ENCODE data around the gene CDC14A.
"Not testable (repeated sequence)": the region's sequence is repeated elsewhere in the genome, so short reads cannot be mapped to it uniquely, and the experiment has no call there.

The CDC14A gene

DNA sequence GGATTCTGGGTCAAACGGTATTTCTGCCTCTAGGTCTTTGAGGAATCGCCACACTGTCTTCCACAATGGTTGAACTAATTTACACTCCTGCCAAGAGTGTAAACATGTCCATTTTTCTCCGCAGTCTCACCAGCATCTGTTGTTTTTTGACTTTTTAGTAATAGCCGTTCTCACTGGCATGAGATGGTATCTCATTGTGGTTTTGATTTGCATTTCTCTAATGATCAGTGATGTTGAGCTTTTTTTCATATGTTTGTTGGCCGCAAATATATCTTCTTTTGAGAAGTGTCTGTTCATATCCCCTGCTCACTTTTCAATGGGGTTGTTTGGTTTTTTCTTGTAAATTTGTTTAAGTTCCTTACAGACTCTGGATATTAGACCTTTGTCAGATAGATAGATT is 53.6 kb downstream of the CDC14A start:
- not testable (repeated sequence) for DNase-seq (ENCODE audit: low read depth)

DNA sequence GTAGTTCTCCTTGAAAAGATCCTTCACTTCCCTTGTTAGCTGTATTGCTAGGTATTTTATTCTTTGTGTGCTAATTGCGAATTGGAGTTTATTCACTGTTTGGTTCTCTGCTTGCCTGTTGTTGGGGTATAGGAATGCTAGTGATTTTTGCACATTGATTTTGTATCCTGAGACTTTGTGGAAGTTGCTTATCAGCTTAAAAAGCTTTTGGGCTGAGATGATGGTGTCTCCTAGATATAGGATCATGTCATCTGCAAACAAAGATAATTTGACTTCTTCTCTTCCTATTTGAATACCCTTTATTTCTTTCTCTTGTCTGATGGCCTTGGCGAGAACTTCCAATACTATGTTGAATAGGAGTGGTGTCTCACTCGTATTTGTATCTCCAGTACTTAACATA is 55.1 kb downstream of the CDC14A start:
- DNase-seq (ENCODE audit: low read depth) = not testable (repeated sequence)

DNA sequence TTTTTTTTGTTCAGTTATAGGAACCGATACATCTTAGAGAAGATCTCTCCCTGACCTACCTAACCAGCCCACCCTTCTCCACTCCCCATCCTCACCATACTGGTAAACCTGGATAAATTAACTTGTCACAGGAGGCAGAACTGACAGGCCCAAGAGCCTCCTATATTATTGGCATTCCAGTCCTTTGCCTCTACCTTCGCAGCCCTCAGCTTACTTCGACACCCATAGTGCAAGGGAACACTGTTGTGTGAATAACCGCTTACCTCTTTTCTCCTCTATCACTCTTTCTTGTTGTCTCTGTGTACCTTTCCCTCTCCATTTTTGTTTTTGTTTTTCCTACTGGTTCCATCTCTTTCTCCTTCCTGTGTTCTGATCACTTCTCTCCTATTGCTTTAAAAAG is 58.7 kb downstream of the CDC14A start:
- no peak for DNase-seq (ENCODE audit: low read depth)

DNA sequence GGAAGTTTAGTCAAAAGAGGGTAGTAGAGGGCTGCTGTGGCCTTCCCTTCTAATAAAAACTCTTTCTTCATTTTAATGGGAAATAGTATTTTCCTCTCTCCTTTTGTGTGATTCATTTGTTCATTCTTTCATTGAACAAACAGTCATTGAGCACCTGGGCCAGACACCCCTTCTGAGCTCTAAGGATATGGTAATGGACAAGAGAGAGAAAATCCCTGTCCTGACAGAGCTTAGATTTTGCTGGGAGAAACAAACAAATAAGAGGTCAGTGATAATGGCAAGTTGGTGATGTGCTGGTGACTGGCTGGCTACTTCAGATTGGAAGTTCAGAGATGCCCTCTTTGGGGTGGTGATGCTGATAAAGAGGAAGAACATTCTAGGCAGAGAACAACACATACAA is 59.3 kb downstream of the CDC14A start:
- no peak for DNase-seq (ENCODE audit: low read depth)

DNA sequence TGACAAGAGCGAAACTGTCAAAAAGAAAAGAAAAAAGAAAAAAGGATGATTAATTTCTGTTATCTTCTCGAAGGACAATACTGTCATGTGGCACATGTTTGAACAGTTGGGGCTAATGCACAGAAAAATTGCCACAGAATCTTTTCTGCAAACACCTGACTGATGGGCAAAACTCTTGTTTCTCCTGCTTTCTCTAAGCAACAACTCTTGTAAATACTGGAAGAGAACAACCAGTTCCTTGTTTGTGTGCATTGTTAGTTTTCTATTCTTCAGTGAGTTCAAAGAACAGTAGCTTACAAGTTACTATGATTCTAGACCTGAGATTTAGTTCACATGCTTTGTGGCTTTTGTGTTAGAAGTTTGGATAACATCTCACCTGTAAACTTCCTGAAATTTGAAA is 60.7 kb downstream of the CDC14A start:
- no peak for DNase-seq (ENCODE audit: low read depth)

DNA sequence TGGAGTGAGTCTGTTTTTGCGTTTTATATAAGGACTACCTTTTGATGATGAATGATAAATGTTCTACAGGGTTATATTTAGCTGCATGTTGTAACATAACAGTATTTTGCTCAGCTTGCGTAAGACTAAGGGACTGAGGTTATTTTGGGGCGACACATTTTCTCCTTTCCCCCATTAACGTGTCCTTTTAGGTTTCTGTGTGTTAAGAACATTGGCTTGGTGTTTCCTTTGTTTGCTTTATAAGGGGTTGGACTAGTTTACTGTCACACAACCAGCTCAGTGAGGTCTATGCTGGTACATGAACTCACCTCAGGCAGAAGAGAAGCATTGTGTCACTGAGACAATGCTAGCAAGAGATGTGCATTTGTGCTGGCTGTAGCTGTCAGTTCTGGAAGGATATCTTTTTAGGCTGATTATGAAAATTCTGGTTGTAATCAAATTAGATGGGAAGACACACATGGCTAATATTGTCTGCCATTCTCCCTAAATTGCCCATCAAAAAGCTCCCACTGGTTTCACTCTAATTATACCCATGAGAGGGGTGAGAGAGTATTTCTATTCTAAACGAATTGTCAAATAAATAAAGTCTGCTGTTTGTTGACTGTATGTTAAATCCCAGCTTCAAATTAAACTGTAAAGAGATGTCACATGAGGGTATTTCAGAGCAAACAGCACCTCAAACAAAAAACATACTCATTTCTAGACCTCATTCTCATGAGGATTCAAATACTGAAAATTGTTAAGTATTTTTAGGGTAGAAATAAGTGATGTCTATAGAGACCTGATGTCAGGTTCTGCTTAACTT is 62.6 kb downstream of the CDC14A start:
- no peak for DNase-seq (ENCODE audit: low read depth)

DNA sequence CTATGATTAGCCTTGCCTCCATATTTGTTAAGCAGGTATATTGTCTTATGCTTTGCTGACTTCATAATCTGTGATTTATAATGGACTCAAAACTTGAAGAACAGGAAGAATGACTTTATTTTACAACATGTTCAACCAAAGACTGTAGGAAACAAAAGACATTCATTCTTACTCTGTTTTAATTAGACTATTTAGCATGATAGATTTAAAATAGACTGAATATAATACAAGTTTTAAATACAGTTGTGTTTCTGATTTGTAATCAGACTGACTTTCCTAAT is 63.1 kb downstream of the CDC14A start:
- no peak for DNase-seq (ENCODE audit: low read depth)

DNA sequence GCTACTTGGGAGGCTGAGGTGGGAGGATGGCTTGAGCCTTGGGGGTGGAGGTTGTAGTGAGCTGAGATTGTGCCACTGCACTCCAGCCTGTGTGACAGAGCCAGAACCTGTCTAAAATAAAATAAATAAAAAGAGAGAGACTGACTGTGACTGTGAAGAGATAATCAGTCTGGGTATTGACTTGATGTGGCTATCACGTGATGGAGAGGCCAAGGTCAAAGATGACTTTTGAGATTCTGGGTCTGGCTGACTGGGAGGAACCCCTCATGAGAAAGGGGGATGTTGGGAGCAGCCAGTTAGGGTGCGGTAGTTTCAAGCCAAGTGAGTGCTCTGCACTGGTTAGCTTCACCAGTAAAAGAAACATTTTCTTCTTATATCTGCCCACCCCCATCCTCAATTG is 66.8 kb downstream of the CDC14A start:
- DNase-seq (ENCODE audit: low read depth) = no peak

DNA sequence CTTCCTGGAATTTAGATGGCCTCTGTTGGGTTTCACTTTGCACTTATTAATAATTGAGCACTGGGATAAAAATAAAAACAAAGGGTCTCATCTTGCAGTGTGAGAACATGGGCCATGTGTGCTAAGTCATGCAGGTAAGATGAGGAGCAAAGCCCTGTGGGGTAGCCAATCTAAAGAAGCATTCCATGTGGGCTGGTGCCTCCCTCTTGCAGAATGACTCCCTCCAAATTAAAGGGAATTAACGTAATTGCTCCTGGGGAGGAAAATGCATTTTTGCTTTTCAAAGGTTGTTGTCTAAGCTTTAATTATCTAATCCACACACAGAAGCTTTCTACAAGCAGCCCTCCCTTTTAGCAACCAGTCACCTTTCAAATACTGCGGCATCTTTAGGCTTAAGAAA is 69.8 kb downstream of the CDC14A start:
- DNase-seq (ENCODE audit: low read depth) = no peak

DNA sequence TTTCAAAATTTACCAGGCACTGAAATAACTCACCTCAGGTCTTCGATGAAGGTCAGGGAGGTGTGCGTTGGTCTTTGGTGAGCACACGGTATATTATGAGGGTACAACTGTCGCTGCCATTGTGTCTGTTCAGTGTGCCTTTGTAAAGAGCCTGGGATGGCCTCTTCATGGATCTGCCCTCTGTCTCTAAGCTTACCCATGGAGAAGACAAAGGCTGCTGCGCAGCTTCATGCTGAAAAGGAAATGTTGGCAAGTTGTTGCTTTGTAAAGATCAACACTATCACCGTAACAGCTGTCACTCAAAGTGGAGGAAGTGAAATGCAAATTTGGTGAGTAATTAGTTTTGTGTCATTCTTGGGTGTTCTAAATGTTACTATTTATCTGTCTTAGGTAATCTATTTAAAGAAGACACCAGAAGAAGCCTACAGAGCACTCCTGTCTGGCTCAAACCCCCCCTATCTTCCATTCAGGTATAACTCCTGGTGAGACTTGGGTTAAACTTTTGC is 71.6 kb downstream of the CDC14A start:
- DNase-seq (ENCODE audit: low read depth) = no peak

DNA sequence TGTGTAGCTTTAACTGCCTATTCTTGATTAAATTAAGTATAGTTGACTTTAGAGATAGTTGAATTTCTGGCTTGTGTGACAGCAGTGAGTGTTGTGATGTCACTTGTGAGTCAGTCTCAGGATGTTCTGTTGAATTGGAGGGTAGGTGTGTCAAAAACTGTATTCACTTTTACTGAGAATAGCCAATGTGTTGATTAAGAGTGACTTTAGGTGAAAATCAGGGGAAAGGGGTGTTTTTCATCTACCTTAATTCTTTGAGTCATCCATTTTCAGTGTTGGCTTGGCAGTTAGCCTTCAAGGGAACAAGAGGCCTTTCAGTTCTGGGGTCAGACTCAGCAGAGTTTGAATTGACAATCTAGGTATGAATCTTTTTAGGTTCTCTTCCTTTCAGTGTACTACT is 75.9 kb downstream of the CDC14A start:
- no peak for DNase-seq (ENCODE audit: low read depth)

DNA sequence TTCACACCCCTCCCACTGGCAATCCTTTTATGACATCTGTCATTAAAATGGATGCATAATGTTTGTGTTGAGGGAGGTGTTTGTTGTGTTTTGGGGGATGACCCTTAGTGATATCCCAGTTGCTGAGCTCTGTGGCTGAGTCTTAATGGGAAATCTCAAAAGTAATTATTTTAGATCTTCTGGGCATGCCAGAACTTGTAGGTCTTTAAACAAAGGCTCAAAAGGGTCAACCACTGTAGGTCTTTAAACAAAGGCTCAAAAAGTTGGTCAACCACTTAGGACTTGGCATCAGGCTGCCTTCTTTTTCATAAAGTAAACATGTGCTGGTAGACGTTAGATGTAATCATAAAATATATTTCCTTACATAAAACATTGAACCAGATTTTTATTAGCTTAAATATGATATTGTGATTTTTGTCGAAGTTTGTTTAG is 78.0 kb downstream of the CDC14A start:
- no peak for DNase-seq (ENCODE audit: low read depth)

DNA sequence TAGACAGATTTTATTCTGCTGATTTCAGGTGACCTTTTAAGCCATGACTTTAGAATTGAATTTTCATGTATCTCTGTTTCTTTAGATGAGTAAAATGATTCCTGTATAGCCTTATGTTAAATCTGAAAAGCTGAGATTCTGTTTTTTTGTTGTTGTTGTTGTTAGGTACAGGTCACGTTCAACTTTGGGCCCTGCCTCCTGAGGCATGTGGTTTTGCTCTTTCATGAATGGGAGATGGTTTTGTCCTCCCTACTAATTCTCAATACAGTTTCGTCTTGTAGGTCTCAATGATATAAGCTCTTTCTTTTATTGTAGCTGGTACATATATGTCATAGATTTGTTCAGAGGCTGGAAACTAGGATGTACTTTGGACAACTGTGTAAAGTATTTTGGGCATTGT is 79.6 kb downstream of the CDC14A start:
- DNase-seq (ENCODE audit: low read depth) = no peak

DNA sequence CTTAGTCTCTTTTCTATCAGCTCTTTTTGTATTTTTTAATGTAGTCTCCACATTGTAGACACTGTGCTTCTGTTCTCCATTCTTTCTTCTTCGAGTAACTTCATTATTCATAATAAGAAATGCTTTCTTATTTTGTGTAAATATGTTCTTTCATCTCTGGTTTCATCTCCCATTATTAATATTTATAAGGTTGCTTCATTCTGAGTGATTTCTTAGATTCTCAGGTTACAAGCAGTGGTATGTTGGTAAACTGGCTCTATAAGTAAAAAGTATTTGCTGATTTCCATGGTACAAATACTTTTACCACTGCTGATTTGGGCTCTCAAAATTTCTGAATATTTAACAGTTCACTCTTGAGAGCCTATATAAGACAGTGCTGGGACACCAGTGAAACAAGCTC is 81.3 kb downstream of the CDC14A start:
- DNase-seq (ENCODE audit: low read depth) = no peak

DNA sequence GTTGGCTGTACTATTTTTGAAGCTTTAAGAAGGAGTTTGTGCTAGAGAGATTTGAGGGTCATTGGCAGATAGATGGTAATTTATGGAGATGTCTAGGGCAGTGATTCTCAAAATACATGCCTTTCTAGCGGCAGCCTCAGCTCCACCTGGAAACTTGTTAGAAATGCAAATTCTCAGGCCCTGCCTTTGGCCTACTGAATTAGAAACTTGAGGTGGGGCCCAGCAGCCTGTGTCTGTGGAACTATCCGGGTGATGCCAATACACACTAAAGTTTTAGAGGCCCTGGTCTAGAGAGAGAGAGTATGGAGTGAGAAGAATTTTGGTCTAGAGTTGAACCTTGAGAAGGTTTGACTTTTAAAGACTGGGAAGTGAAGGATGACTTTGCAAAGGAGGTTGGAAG is 82.5 kb downstream of the CDC14A start:
- DNase-seq (ENCODE audit: low read depth) = no peak

DNA sequence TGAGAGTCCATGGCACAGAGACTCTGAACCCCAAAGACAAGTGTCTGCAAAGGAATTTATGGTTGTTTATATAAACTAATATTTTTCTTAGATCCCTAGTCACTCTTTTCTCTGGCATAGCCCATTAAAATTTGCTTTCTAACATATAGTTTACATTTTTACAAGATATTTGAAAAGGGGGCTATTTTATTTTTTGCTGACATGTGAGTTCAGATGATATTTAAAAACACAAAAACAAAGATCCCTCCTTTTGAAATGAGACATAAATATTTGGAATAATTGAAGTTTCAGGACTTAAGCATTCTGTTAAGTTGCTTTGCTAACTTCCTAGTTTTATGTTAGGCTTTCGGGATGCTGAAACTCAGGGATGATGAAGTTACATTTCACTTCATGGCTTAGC is 86.1 kb downstream of the CDC14A start:
- no peak for DNase-seq (ENCODE audit: low read depth)

DNA sequence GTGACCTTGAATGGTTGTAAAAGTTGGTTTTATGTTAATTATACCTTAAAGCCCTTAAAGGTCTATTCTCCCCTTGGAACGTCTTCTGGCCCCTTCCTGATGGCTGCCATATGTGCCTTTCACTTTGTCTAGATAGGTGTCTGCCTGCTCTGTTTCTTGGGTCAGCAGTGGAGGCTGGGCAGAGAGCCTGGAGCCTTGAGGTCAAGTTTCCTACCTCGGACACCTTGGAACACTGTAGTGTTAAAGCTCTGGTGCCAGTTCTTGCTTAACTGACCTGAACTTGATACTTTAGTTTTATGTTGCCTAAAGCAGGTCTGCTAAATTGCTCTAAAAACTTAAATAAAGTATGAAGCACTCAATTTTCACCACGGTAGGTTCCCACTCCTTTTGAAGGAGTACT is 86.5 kb downstream of the CDC14A start:
- DNase-seq (ENCODE audit: low read depth) = no peak

DNA sequence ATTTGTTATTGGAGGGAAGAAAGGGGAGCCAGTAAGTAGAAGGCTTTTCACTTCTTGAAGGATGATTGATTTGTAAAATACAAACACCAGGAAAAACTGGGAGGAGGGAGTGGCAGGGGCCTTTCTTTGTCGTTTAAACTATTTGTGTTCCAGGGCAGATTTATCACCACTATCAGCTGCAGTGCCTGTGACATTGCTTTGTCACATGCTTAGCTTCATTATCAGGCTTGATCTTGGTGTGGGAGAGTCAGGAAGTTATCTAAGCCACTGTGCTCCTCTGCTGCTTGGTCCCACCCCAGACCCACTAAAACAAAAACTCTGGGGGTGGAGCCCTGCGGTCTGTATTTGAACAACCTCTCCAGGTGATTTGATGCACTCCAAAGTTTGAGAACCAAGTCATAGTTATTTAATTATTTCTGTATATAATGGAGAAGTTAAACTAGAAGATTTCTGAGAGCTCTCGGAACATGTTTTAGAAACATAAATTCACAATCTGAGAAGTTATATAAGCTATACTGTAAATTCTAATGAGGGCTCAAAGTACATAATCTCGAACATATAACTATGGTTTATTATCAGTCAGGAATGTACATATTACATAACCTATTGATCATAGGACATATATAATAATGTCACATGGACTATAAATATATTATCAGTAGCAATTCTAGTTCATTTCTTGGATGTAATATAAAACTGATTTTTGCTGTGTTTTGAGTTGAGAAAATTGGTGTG is 87.9 kb downstream of the CDC14A start:
- DNase-seq (ENCODE audit: low read depth) = no peak

DNA sequence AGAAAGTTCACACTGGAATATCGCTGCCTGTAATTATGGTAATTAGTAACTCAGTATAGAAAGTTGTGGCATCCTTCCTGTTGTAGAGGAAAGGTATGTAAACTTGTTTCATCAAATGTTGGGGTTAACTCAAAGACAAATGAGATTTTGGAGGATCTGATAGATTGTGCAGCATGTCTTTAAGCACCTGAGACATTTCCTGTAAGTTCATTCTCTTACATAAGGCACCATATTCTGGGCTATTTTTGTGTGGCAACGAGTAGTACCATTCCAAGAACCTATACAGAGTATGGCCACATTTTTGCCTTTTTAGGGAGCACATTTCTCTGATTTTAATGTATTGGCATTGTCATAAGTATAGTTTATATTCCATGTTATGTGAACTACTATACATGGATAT is 88.8 kb downstream of the CDC14A start:
- DNase-seq (ENCODE audit: low read depth) = no peak

DNA sequence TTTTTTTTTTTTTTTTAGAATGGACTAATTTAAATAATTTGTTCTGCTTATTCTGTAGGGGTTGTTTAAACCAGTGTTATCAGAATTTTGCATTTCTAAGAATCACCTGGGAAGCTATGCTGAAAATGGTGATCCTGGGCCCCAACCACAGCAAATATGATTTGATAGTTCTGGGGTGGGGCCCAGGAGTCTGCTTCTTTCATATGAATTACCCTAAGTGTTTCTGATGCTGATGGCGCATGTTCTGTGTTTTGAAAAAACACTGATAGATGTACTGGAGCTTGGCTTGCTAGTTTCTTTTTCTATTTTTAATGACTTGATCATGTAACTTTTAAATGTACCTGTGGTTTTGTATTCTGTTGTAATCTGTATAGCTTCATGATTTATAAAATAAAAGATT is 89.3 kb downstream of the CDC14A start:
- DNase-seq (ENCODE audit: low read depth) = no peak

DNA sequence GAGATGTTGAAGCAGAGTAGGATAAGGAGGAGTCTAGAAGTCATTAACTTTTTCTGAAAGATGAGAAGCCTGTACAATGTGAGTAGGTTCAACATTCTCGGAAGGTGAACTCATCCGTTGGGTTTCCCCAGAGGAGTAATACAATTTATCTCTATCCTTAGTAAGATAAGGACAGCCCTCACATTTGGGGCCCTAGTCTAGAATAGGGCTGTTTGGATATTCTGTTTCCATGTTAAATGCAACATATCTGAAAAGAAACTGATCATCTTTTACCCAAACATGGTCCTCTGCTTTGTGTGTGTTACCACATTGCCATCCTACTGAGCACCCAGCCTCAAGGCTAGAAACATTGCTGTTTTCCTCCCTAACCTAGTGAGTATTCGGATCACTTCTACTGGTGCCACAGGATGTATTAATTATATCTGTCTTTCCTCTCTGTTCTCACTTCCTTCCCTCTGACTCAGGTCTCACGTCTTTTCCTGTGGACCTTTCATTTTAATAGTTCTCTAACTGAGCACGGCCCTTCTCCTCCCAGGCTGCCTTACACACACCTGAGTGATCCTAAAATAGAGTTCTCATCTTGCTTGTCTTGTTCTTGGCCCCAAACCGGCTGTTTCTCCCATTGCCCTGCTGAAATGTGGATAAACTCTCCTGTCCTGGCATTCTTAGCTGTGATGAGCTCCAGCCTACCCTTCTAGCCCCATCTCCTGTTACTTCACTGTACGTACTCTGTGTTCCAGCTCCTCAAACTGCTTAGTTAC is 91.7 kb downstream of the CDC14A start:
- no peak for DNase-seq (ENCODE audit: low read depth)

DNA sequence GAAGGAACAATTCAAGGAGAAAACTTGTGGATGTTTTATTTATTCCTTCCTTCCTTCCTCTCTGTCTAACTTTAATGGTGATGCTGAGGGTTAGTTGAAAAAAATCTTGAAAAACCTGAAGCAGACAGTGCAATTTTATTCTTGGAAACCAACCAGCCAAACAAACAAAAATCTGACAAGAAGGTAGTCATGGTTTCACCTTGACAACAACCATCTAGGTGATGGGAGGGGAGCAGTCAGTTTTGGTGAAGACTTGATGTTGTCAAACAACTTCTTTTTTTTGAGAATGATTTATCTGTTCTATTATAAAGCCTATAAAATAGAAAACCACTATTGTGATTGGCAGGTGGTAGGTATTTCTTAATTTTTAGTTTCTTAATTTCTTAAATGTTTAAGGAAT is 93.3 kb downstream of the CDC14A start:
- no peak for DNase-seq (ENCODE audit: low read depth)

DNA sequence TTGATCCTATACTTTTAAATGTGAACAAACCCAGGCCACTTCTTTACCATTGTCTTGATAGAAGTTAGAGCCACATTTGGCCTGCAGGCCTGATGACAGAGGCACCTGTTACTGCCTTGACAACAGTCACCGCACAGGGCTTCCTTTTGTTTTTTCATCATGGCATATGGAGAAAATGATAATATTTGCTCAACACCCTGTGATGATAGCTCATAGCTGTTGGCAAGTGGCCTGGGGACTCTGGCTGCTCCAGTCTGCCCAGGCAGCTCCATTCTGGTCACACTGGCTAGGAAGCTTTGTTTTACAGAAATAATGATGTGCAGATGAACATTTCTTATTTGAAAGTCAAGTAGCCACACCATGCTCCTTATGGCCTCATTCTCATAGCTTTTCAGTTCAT is 96.1 kb downstream of the CDC14A start:
- DNase-seq (ENCODE audit: low read depth) = no peak

Measured in HS-5 (cell line).